Dedifferentiated amniotic fluid mesenchymal stem cell (primary cell): ENCODE measurements around the gene CEACAM20.
"Not testable (repeated sequence)": the region's sequence is repeated elsewhere in the genome, so short reads cannot be mapped to it uniquely, and the experiment has no call there.

Experiments used
- DNase-seq: peaks from one replicate; pipeline ENCODE4 v3.0.0-alpha.2; 2016; ENCODE audit errors: extremely low spot score

Gene CEACAM20

DNA sequence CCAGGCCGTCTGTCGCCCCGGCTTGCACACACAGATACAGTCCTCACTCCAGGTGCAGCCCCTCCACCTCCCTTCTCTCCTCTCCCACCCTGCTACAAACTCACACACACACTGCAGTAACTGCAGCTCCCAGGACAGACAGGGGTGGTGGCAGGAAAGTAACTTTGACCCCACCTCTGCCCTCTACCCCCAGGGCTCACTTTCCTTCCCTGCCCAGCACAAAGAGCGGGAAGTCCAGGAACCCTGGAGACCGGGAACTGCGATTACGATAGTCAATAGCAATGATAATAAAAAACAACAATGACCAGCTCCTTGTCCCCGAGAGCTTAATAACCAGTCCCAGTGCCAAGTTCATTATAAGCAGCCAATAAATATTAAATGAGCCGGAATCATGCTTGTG is at the start of gene CEACAM20:
Gene CEACAM20 (minus strand): TSS at position 140 of the 400 bp plus-strand sequence. CDS start 166 bp downstream, outside the sequence.
- no peak for DNase-seq

DNA sequence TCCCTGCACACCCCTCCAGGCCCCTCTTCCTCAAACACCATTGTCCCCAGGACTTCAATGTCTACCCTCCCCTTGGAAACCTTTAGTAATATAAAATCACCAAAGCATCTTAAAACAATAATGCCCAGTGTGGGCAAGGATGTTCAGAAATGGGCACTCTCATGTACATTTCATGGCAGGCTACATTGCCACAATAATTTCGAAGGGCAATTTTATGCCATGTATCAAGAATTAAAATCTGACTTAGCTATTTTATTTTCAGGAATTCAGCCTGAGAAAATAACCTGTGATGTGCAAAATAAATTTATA is 48.0 kb upstream of the CEACAM20 start:
- no peak for DNase-seq

DNA sequence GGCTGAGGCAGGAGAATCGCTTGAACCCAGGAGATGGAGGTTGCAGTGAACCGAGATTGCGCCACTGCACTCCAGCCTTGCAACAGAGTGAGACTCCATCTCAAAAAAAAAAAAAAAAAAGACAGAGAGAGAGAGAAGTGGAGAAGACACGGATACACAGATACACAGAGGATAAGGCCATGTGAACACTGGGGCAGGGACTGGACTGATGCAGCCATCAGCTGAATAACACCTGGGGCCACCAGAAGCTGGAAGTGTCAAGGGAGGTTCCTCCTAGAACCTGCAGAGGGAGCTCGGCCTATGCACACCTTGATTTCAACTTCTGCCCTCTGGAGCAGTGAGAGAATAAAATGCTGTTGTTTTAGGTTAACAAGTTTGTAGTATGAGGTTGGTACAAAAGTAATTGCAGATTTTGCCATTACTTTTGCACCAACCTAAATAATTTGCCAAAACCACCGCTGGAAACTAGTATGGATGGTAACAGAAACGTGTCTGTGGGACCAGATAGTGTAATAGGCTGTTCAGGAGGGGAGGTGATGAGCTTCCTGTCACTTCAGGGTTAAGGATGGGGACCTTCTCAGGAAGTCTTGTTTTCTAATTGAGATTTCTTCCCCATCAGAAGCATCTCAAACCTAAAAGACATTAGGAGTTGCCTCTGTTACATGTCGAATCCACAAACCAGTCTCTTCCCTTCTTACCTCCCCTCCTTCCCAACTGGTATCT is 47.5 kb upstream of the CEACAM20 start:
- DNase-seq = no peak

DNA sequence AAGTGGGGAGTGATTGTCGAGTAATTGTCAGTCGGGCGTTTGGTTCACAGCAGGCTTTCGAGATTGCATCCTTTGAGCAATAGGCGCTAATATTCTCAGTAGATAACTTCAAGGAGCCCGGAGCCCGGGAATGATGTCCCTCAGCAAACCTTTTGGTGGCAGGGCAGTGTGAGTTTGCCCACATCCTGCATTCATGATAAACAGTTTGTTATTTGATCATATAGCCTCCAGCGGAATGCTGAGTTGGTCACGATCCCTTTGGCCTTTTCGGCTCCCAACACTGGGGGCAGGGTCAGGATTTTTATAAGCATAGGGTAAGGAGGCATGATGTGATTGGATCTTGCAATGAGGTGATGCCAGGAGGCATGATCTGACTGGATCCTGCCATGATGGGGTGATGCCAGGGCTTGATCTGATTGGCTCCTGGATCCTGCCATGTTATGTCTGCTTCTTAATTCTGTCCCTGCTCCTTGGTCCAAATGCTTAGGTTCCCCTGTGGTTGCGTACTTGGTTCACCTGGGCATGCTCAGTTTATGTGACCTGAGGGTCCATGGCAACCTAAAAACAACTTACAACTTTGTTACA is 45.7 kb upstream of the CEACAM20 start:
- DNase-seq = no peak

DNA sequence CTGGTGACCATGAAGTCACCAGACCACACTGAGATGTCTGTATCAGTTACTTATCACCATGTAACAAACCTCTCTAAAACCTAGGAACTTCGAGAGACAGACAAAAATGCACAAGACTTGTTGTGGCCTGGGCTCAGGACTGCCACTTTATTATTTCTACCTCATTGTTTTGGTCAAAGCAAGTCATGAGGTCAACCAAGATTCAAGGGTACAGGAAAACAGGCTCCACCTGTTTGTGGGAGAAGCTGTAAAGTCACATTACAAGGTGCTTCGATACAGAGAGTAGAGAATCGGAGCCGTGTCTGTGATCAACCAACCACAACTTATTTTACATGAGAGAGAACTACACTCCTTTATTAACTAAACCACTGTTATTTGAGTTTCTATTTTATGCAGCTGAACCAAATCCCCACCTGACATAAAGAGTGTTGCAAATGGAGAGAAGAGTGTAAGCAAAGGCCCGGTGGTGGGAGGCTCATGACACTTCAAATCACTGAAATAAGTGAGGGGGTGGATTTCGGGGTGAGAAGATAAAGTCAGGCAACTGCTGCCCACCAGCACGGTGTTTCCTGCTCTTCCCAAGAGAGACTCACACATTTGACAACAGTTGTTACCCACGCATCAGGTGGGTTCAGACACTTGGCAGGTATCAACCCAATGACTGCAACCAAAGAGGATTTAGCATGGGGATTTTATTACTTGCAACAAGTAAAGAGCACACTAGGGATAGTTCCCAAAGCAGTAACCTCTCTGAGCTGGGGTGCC is 44.9 kb upstream of the CEACAM20 start:
- DNase-seq = no peak

DNA sequence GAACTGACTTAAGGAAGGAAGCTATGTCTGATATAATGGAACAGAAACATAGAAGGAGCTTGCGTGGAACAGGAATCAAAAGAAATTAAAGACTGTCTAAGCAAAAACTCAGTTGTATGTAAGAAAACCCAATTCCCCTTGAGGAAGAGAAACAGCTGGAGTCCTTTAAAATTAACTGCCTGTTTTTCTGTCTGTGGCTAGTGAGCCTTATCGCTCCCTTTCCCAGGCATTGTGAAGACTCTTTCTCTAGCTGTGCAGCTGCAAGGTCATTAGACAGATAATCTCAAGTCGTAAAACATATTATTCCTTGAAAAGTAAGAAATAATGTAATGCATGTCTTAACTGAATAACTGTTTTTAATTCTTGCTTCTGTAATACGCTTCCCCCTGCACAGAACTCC is 44.2 kb upstream of the CEACAM20 start:
- DNase-seq = no peak

DNA sequence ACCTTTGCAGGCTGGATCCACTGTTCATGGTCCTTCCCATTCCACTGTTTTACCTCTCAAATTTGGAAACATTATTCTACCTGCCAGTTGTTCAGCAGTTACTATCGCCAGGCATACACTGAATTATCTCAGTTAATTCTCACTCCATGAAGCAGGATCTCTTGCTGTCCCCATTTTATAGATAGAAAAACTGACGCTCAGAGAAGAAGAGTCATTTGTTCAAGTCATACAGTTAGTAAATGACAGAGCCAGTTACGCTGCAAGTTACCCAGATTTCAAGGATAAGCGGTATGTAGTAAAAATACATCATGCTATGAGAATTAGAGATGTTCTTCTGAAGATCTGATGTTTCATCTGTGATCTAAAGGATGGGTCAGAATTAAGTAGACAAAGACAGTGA is 43.7 kb upstream of the CEACAM20 start:
- DNase-seq = no peak

DNA sequence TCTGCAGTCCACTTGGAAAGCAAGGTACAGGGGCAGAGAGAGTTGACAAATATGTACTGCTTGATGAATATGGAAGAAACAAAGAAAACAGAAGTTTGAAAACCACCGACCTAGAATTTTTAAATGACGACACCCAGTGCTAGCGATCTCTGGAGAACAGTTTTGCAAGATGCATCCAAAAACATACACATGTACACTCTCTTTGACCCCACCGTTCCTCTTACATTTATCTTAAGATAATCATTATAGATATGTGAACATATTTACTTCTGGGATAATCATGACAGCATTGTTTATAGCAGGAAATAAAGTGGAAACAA is 43.1 kb upstream of the CEACAM20 start:
- DNase-seq = no peak

DNA sequence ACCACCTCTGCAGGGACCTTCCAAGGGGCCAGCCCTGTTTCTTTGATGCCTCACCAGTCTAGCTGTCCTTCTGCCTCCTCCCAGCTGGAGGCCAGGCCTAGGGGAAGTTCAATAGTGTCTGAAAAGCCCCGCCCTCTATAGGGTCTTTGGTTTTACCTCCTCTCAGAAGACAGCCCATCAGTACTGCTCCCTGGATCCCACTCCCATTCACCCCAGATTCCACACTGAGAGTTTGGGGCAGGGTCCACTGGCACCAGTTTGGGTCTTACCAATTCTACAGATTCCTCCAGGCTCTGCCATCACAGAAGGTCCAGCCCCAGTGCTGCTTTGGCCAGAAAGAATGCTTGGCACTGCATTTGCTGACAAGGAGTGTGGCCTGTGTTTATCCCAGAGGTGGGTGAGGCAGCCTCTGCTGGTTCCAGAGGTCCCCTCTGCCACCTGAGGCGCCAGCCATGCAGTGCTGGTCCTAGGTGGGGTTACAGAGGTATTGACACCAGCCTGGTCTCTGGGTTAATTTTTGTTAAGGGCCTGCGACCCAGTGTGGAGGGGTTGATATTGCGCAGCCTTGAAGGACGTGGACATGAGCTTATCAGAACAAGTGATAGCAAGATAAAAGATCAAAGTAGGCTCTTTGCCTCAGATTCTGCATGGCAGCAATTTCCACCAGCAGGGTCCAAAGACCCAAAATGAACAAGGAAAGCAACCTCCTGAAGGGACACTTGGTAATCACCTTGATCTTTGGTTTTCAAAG is 42.5 kb upstream of the CEACAM20 start:
- no peak for DNase-seq

DNA sequence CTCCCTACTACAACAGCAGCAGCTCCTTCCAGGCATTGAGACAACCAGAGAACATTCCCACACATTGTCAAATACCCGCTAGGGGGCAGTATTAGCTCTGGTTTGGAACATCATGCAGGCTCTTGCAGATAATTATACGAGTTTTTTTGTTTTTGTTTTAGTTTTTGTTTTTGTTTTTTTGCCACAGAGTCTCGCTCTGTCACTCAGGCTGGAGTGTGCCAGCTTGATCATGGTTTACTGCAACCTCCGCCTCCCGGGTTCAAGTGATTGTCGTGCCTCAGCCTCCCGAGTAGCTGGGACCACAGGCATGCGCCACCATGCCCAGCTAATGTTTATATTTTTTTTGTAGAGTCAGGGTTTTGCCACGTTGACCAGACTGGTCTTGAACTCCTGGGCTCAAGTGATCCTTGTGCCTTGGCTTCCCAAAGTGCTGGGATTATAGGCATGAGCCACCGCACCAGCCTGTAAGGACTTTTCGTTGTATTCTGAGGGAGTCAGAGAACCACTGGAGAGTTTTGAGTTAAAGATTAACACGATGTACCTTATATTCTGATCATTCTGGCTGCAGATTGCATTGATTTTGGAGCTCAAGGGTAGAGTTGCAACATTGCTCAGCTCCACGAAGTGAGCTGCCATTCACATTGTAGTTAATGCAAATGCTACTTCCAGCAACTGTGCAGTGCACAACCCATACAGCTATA is 41.7 kb upstream of the CEACAM20 start:
- DNase-seq = peak; percentile 90

DNA sequence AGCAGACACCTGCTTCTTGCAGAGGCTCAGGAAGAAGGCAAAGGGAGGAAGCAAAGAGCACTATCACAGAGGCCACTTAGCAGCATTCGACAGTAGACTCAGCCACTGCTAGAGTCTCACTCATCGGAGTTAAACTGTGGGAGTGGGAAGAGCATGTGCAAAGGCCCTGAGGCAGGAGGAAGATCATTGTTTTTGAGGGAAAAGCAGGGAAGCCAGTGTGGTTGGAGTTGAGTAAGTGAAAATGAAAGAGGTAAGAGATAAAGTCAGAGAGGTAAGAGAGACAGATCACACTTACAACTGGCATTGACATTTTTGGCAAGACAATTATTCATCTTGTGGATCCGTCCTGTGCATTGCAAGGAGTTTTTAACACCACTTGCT is 41.1 kb upstream of the CEACAM20 start:
- DNase-seq = no peak

DNA sequence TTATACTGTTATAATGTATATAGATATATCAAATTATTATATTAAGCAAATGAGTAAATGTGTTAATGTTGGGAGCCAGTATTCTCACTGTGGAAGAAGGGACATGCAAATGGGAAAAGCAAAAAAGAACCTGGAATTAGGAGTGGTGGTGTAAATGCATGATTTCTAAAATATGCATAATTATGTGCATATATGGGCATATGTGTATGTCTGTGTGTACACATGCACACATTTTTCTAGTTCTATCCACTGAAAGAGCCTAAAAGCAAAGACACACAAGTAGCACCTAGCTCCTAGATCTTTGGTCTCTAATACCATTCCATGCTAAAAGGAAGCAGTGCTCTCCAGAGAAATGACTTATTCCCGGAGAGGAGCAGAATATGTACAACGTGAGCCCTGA is 38.3 kb upstream of the CEACAM20 start:
- no peak for DNase-seq

DNA sequence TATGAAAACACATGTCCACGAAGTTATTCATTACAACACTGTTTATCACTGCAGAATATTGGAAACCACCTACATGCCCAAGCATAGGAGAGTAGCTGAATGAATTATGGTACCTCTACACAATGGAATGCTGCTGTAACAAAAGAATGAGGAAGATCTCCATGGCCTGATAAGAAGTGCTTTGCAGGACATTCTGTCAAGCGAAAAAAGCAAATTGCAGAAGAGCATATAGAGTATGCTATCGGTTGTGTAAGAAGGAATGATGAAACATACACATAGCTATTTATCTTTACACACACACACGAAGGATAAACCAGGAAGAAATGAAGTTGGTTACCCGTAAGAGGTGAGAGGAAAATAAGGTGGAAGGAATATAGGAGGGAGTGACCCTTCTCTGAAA is 37.5 kb upstream of the CEACAM20 start:
- no peak for DNase-seq

DNA sequence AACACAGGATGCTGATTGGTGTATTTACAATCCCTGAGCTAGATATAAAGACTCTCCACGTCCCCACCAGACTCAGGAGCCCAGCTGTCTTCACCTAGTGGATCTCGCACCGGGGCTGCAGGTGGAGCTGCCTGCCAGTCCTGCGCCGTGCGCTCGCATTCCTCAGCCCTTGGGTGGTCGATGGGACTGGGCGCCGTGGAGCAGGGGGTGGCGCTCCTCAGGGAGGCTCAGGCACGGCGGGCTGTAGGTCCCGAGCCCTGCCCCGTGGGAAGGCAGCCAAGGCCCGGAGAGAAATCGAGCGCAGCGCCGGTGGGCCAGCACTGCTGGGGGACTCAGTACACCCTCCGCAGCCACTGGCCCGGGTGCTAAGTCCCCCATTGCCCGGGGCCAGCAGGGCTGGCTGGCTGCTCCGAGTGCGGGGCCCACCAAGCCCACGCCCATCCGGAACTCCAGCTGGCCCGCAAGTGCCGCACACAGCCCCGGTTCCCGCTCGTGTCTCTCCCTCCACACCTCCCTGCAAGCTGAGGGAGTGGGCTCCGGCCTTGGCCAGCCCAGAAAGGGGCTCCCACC is 33.7 kb upstream of the CEACAM20 start:
- not testable (repeated sequence) for DNase-seq

DNA sequence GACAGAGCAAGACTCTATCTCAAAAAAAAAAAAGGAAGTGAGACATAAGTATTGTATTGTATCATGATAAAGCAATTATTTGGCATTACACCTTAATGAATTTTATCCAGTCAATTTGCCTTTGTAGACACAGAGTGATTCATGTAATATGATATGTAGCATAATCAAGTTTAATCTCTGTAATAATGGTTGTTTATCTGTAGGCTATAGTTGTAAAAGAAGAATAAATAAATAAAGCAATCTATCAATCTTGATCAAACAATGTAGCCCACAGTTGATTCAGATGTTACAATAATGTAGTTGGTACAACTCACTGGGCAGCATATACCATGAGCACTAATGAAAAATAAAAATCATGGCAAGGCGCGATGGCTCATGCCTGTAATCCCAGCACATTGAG is 28.5 kb upstream of the CEACAM20 start:
- DNase-seq = no peak

DNA sequence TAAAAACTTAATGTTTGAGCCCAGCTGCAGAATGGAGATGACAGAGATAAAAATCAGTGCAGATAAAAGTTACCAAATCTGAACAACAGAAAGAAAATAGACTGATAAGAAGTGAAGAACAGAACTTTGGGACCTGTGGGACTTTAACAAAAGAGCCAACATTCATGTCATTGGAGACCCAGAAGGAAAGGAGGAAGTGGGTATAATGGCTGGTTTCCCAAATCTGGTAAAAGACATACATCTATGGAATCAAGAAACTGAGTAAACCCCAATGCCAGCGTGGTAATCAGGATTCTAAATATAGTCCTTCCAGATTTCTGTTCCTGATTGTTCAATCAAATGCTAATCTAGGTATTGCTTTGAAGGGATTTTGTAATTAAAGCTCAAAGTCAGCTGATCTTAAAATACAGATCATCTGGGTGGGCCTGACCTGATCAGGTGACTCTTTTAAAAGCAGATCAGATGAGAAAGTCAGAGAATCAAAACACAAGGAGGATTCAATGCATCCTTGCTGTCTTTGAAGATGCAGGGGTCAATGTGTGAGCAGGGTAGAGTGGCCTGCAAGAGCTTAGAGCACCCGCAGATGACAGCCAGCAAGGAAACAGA is 25.3 kb upstream of the CEACAM20 start:
- no peak for DNase-seq

DNA sequence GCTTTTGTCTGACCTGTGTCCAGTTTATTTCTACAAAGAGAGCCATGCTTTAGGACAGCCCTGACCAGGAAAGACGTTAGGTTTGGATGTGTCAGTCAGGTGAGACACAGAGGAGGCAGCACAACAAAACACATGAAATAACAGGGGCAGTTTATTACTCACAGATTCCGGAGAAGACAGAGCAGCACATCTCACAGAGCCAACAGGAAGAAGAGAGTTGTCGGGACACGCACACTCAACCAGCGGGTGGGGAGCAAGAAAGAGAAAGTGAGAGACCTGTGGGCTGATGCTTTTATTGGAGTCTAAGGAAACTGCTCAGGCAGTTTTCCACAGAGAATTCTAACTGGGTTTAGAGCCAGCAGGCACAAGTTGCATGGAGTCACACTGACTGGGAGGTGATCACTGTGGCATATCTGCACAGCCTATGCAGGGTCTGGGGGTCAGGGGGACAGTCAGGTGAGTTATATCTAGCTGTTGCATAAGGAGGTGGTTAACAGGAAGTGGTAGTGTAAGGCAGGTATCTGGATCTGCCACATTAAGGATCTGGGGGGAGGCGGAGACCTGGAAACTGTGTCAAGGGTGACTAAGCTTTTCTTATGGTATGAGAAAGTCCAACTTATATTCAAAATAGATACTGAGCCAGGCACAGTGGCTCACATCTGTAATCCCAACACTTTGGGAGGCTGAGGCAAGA is 24.1 kb upstream of the CEACAM20 start:
- no peak for DNase-seq

DNA sequence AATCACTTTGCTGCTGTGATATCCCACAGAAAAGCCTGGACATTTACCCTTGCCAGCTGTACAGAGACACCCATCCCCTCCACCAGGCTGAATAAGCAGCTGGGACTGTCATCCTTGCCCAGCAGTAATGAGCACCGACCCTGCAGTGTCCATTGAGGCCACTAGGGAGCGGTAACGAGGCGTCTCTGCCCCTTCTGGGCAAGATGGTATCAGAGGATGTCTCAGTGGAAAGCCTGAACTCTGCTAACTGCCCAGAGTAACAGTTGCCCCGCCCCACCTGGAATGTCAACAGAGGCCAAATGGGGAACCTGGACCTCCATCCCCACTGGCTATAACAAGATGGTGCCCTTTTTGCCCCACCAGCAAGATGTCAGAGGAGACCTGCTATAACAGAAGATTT is 22.8 kb upstream of the CEACAM20 start:
- no peak for DNase-seq

DNA sequence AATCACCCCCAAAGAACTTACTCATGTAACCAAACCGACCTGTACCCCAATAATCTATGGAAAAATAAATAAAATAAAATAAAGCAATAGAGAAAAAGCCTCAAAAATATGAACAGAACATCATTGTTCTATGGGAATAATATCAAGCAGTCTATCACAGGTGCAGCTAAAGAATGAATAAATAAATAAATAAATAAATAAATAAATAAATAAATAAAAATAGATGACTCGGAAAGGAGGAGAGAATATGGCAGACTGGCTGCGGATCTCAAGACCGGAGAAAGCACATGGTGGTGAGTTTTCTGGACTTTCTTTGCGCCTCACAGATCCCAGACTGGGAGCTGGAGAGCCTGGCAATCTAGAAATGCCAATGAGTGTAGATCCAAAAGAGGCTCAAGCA is 22.4 kb upstream of the CEACAM20 start:
- DNase-seq = no peak

DNA sequence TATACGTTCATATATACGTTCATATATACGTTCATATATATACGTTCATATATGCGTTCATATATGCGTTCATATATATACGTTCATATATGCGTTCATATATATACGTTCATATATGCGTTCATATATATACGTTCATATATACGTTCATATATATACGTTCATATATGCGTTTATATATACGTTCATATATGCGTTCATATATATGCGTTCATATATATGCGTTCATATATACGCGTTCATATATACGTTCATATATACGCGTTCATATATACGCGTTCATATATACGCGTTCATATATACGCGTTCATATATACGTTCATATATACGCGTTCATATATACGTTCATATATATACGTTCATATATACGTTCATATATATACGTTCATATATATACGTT is 21.5 kb upstream of the CEACAM20 start:
- not testable (repeated sequence) for DNase-seq

DNA sequence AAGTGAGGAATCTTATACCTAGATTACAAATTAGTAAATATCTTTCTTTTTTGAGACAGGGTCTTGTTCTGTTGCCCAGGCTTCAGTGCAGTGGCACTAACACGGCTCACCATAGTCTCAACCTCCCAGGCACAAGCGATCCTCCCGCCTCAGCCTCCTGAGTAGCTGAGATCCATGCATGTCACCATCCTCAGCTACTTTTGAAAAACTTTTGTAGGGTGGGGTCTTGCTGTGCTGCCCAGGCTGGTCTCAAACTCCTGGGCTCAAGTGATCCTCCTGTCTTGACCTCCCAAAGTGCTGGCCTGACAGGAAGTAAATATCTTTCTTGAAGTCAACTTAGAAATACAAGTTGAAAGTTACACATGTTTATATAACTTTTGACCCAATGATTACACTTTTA is 20.0 kb upstream of the CEACAM20 start:
- no peak for DNase-seq
